Vagina (tissue), 2 donors: Measurements from ENCODE around the gene SERINC3.

ENCODE experiments used
- CTCF ChIP-seq, 3 experiments: fragments of 450-650 bp in 2 of 3; fragments of 200-600 bp in 1 of 3; sonication (generic) in 1 of 3; IDR thresholded peaks; one replicate each; pipeline ENCODE4 v1.5.1; 2017 to 2019; ENCODE audit warnings: antibody characterized with exemption in 3 of 3, mild to moderate bottlenecking in 2 of 3, moderate library complexity in 2 of 3
- POLR2AphosphoS5 ChIP-seq, 2 donors: sonication (generic); formaldehyde crosslinking; IDR thresholded peaks; one replicate each; pipeline ENCODE4 v1.9.0; 2017; ENCODE audit warnings: antibody characterized with exemption in 2 of 2, mild to moderate bottlenecking in 2 of 2, low read depth in 1 of 2; ENCODE audit not compliant: insufficient read depth in 1 of 2

GRCh38 chr20:44522841-44523240, 971 bp upstream of the SERINC3 start:
- no peak for TF ChIP-seq CTCF (IDR thresholded peaks at IDR 0.05)
- TF ChIP-seq POLR2AphosphoS5 (IDR thresholded peaks at IDR 0.05; ENCODE audit: insufficient read depth in 1 of 2, low read depth in 1 of 2): no peak
